Measurements from ENCODE around the gene ZC3H12D.

GRCh38 chr6:149448821-149449453 is 35.9 kb downstream of the ZC3H12D start:
- TF ChIP-seq, protein P1, sequence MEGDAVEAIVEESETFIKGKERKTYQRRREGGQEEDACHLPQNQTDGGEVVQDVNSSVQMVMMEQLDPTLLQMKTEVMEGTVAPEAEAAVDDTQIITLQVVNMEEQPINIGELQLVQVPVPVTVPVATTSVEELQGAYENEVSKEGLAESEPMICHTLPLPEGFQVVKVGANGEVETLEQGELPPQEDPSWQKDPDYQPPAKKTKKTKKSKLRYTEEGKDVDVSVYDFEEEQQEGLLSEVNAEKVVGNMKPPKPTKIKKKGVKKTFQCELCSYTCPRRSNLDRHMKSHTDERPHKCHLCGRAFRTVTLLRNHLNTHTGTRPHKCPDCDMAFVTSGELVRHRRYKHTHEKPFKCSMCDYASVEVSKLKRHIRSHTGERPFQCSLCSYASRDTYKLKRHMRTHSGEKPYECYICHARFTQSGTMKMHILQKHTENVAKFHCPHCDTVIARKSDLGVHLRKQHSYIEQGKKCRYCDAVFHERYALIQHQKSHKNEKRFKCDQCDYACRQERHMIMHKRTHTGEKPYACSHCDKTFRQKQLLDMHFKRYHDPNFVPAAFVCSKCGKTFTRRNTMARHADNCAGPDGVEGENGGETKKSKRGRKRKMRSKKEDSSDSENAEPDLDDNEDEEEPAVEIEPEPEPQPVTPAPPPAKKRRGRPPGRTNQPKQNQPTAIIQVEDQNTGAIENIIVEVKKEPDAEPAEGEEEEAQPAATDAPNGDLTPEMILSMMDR (IDR thresholded peaks at IDR 0.05), result no peak
- TF ChIP-seq POLR2A (IDR thresholded peaks at IDR 0.05), result no peak

Data from lower leg skin (tissue), 3 donors.